Measurements from ENCODE around the gene TGFBR3. TPM values are rescaled to one million over a fixed set of nuclear protein-coding genes. Genes with fewer than 3 reads are reported as not detected.
A peak's percentile ranks its signal among the peaks of the same experiment; 100 is the strongest.
"Not testable (repeated sequence)": the region's sequence is repeated elsewhere in the genome, so short reads cannot be mapped to it uniquely, and the experiment has no call there.

The TGFBR3 gene
- total and polyA plus RNA-seq, 8 donors = 4.2 to 689 (median 71.5) TPM

DNA sequence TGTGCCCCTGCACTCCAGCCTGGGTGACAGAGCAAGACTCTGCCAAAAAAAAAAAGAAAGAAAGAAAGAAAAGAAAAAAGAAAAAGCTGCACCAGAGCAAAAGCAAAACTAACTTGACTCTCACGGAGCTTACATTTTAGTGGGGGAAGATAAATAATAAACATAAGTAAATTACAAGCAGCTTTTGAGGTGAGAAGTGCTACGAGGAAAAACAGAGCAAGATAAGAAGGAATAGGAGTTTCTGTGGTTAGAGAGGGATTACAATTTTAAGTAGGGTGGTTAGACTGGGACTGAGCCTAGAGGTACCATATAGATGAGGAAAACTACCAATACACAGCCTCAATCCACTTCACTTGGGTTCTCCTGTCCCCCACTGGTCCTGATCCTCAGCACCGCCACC is 43.9 kb downstream of the TGFBR3 start:
- no peak for TF ChIP-seq POLR2A (IDR thresholded peaks at IDR 0.05)
- H3K27me3 ChIP-seq = no peaks in the 10 kb centered on the region
- peak overlapping the region in 3 of 5 donors; percentile 13 to 39 (median 32) for H3K27ac ChIP-seq
- peaks cover 0 to 24% (median 18%) of the 10 kb centered on the region in 4 donors for H3K4me1 ChIP-seq
- intact Hi-C loops (cut with DNase I; ENCODE audit: low total_unique reads) = no loop called here
- 64 to 77% (median 73%) methylated on average over 3 of the region's 3 CpGs for WGBS, 5 donors
- no peaks in the 10 kb centered on the region for H3K36me3 ChIP-seq
- no peak for DNase-seq
- no peaks in the 10 kb centered on the region for H3K9me3 ChIP-seq
- no peak overlapping the region for H3K4me3 ChIP-seq

- peak overlapping the region in 2 of 5 donors; percentile 6 to 53 for H3K27ac ChIP-seq
- intact Hi-C loops (cut with DNase I; ENCODE audit: low total_unique reads); H3K4me3 ChIP-seq; H3K36me3 ChIP-seq; H3K9me3 ChIP-seq; DNase-seq; H3K4me1 ChIP-seq; H3K27me3 ChIP-seq: not testable (repeated sequence)
Observed at GRCh38 chr1:91840276-91840675, 45.7 kb downstream of the TGFBR3 start.

DNA sequence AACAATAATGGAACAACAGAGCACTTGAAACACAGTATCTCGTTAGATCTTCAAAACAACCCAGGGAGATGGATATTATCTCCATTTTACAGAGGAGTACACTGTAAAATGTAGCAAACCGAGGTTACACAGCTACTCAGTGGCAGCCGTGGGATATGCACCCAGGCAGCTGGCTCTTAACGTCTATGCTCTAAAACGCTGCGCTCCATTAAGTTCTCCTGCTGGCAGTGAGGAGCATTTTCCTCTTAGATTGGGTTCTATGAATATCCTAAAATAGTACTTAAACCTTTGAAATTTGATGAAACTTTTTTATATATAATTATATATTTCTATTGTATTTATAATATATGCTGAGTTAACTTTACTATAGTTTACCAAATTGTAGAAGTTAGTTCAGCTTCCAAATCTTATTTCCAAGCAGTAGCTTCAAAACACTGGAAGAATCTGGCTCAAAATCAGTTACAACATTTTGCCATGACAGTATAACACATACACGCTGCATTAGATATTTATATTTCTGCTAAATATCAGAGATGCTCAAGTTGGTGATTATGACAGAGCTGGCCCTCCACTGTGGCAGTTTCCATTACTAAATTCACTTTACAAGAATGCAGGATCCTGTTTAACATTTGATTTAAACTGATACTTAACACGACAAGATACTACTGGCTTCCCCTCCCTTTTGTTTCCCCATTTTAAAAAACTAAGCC is 49.5 kb downstream of the TGFBR3 start:
- H3K36me3 ChIP-seq = no peaks in the 10 kb centered on the region
- H3K27ac ChIP-seq = peak overlapping the region in 2 of 5 donors; percentile 1 to 42
- H3K9me3 ChIP-seq = no peaks in the 10 kb centered on the region
- H3K27me3 ChIP-seq = no peaks in the 10 kb centered on the region
- WGBS, 5 donors = 62 to 83% (median 77%) methylated on average over 8 of the region's 8 CpGs
- H3K4me1 ChIP-seq = peaks cover 0 to 11% (median 2%) of the 10 kb centered on the region in 4 donors
- TF ChIP-seq POLR2A (IDR thresholded peaks at IDR 0.05) = no peak
- no peak for TF ChIP-seq POLR2AphosphoS5 (IDR thresholded peaks at IDR 0.05)
- TF ChIP-seq, protein P1, sequence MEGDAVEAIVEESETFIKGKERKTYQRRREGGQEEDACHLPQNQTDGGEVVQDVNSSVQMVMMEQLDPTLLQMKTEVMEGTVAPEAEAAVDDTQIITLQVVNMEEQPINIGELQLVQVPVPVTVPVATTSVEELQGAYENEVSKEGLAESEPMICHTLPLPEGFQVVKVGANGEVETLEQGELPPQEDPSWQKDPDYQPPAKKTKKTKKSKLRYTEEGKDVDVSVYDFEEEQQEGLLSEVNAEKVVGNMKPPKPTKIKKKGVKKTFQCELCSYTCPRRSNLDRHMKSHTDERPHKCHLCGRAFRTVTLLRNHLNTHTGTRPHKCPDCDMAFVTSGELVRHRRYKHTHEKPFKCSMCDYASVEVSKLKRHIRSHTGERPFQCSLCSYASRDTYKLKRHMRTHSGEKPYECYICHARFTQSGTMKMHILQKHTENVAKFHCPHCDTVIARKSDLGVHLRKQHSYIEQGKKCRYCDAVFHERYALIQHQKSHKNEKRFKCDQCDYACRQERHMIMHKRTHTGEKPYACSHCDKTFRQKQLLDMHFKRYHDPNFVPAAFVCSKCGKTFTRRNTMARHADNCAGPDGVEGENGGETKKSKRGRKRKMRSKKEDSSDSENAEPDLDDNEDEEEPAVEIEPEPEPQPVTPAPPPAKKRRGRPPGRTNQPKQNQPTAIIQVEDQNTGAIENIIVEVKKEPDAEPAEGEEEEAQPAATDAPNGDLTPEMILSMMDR (IDR thresholded peaks at IDR 0.05) = no peak
- TF ChIP-seq EP300 (IDR thresholded peaks at IDR 0.05) = no peak
- H3K4me3 ChIP-seq = no peak overlapping the region
- intact Hi-C loops (cut with DNase I; ENCODE audit: low total_unique reads) = no loop called here
- no peak for DNase-seq

GRCh38 chr1:91835087-91835521 is 50.8 kb downstream of the TGFBR3 start:
- intact Hi-C loops (cut with DNase I; ENCODE audit: low total_unique reads) = no loop called here
- peak overlapping the region in 1 of 5 donors; percentile 20 for H3K27ac ChIP-seq
- TF ChIP-seq, protein P1 (IDR thresholded peaks at IDR 0.05) = no peak
- TF ChIP-seq POLR2A (IDR thresholded peaks at IDR 0.05) = no peak
- TF ChIP-seq POLR2AphosphoS5 (IDR thresholded peaks at IDR 0.05) = no peak
- TF ChIP-seq EP300 (IDR thresholded peaks at IDR 0.05) = no peak
- H3K4me3 ChIP-seq = no peak overlapping the region
- no peak for DNase-seq
- H3K4me1 ChIP-seq = peaks cover 7 to 25% (median 13%) of the 10 kb centered on the region in 4 donors
- H3K36me3 ChIP-seq = no peaks in the 10 kb centered on the region
- no peaks in the 10 kb centered on the region for H3K27me3 ChIP-seq
- WGBS, 5 donors = 57 to 69% (median 60%) methylated on average over 1 of the region's 1 CpG
- no peaks in the 10 kb centered on the region for H3K9me3 ChIP-seq

- DNase-seq; H3K36me3 ChIP-seq; H3K4me3 ChIP-seq; H3K9me3 ChIP-seq; H3K27me3 ChIP-seq; intact Hi-C loops (cut with DNase I; ENCODE audit: low total_unique reads): not testable (repeated sequence)
- 92 to 98% (median 95%) methylated on average over 7 of the region's 7 CpGs for WGBS, 5 donors
- Histone ChIP-seq H3K4me1 (peaks cover 7 to 29% (median 17%) of the 10 kb centered on the region in 4 donors), H3K27ac (peak overlapping the region in 1 of 5 donors; percentile 20)
Observed at GRCh38 chr1:91834549-91834948, 51.4 kb downstream of the TGFBR3 start.

DNA sequence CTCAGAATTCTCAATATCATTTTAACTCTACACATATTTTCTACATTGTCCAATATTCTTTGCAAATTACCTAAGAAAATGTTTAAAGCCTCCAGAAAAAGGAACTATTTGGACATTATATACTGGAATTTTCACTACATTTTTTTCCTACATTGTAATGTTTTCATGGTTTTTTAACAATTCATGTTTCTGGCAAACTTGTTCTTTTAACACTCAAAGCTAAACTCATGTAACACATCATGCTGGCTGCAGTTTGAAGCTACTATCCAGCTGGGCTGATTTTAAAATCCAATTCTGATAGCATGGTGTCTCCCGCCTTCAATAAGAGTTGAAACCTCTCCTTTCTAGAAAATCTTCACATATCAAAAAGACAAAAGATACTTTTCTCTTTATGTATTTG is 52.0 kb downstream of the TGFBR3 start:
- H3K27ac ChIP-seq = no peak overlapping the region
- H3K4me1 ChIP-seq = peaks cover 10 to 35% (median 20%) of the 10 kb centered on the region in 4 donors
- no peak overlapping the region for H3K4me3 ChIP-seq
- TF ChIP-seq EP300 (IDR thresholded peaks at IDR 0.05) (no peak), POLR2AphosphoS5 (IDR thresholded peaks at IDR 0.05) (no peak), POLR2A (IDR thresholded peaks at IDR 0.05) (no peak)
- TF ChIP-seq, protein P1 (IDR thresholded peaks at IDR 0.05) = no peak
- no peak for DNase-seq
- no peaks in the 10 kb centered on the region for H3K9me3 ChIP-seq
- no peaks in the 10 kb centered on the region for H3K27me3 ChIP-seq
- no peaks in the 10 kb centered on the region for H3K36me3 ChIP-seq
- 90 to 99% (median 94%) methylated on average over 1 of the region's 1 CpG for WGBS, 5 donors
- intact Hi-C loops (cut with DNase I; ENCODE audit: low total_unique reads) = no loop called here

Data from stomach (tissue), 9 donors.